IPS-18c (cell line): ENCODE results near the gene TAF10.

Source experiments
- H3K4me3 ChIP-seq: 2 replicates; pipeline ENCODE4 v1.7.0; 2013; ENCODE audit warnings: low read depth, mild to moderate bottlenecking, low read length, moderate library complexity; ENCODE audit not compliant: insufficient read depth
- H3K9me3 ChIP-seq: one replicate; pipeline ENCODE4 v1.6.1; 2013; ENCODE audit warnings: mild to moderate bottlenecking, low read length, moderate library complexity; ENCODE audit not compliant: control insufficient read depth, insufficient read depth

TAF10 gene

DNA sequence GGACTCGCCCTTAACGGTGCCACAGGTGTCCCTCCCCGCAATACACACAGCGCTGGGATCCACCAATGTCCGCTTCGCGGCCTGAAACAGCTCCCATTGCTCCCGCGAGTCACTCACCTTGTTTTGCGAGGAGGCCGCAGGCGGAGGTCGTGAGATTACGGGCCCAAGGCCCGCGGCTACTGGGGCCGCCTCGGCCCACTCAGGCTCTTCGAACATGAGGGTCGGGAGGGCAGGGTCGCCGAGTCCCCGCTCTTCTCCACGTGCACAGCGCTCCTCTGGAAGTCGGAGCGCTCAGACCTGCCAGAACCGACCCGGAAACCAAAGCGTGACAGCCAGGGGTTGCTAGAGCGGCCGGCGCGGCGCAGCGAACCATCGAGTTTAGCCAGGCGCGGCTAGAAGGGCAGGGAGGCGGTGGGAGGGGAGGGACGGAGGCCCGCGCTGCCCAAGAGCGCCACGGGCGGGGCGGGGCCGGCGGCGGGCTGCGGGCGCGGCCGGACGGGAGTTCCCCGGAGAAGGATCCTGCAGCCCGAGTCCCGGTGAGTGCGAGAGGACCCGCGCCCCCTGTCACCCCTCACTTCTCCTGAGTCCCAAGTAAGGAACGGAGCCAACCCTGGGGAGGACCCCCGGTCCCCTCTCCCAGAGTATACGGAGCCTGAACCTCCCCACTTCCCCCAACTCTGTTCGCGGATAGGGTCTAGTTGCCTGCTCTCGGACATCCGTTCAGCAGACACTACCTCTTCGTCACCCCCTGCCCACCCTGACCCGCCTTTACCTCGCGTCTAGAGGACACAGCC, 8.5 kb downstream of the TAF10 start, which contains the start of the genes ILK and RRP8:
ILK (plus strand) TSS at position 488 of the 794 bp plus-strand sequence. CDS start 498 bp downstream, outside the sequence.
RRP8 (minus strand) TSS at position 330 of the 794 bp plus-strand sequence; CDS start at position 216, 114 bp downstream.
- Histone ChIP-seq H3K4me3 (peak within 1 kb of the TSS; percentile 96), H3K9me3 (no peaks in the 10 kb centered on the region)

DNA sequence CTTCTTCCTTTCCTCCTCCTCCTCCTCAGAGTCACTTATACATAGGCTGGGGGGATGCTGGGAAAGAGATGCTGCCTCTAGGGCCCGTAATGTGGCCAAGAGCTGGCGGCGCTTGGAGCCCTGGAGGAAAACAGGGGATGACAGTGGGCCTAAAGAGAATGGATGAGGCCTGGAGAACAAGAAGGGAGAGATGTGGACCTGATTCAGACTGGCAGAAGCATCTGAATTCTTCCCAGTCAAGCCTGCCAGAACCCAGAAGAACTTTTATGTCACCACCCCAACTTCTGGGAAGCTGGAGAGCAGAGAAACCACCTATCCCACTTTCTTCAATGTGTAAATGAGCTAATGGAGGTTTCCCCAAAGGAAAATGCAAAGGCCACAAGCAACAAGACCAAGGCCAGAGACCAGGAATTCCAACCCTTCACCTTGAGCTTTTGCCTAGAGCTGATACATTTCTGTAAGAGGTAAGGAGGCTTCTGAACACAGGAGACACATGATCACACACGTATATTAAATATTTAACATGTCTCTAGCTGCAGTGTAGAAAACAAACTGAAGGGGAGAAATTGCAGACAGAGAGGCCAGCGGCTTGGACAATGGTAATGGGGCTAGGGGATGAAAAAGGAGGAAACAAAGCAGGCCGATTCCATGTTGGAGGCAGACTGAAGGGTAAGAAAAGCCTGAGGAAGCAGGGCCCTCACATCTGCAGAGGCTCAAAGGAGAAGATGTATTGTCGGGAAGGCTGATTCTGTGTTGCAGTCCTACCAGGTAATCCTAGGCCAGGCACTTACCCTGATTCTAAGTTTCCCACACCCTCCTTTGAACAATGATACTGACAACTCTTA, 9.7 kb downstream of the TAF10 start:
- H3K4me3 ChIP-seq = peak overlapping the region; percentile 96
- H3K9me3 ChIP-seq = no peaks in the 10 kb centered on the region

DNA sequence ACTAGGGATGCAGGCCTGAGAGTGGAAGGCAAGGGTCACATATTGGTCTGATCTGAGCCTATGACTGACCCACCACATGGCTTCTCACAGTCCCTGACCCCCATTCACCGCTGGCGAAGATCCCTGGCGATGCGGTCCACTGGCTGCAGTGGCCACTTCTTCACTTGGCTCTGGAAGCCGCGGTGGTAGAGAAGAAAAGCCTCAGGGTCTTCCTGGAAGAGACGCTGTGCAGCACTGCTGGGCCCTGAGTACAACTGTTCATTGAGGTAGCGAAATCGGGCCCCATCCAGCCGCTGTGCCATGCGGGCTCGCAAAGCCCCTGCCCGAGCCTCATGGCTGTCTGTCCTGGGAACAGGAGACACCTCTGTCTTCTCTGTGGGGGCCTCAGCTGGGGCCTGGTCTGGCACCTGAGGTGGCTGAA, 11.0 kb downstream of the TAF10 start:
- Histone ChIP-seq H3K9me3 (no peaks in the 10 kb centered on the region), H3K4me3 (no peak overlapping the region)

DNA sequence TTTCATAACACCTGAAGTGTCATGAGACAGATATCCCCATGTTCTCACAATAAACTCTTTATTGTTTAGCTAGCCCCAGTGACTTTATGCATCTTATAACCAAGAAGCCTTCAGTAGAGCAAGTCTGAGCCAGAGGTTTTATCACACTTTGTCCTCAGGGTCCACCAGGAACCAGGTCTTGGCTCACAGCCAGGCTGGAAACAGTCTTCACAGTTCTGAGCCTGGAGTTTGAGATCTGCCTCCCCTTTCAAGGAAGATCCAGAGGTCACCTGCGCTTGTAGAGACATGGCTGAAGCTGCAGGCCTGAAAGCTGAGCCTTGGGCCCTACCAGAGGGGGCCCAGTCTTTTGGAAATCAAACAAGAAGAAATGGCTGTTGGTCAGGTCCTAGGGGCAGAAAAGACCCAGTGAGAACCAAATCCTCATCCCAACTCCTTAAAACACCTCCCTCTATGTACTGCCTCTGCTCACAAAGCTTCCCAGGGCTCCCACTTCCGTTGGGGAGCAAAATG, 12.1 kb downstream of the TAF10 start:
- H3K4me3 ChIP-seq = no peak overlapping the region
- no peaks in the 10 kb centered on the region for H3K9me3 ChIP-seq

DNA sequence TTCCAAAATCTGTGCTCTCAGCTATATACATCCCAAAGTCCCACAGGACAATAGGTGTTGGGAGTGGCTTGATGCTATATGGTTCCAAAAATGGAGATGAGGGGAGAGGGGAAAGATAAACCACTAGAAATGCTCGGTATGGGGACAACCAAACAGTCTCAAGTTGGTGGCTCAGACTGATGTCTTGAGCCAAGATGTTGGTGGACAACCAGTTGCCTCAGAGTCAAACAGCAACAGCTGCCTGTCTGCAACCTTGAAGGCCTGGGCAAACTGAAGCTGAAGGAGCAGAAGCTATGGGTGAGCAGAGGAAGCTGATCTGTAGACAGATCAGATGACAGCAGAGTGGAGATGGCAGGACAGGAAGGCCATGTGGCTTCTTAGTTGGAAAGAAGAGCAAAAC, 12.6 kb downstream of the TAF10 start:
- no peak overlapping the region for H3K4me3 ChIP-seq
- H3K9me3 ChIP-seq = no peaks in the 10 kb centered on the region

DNA sequence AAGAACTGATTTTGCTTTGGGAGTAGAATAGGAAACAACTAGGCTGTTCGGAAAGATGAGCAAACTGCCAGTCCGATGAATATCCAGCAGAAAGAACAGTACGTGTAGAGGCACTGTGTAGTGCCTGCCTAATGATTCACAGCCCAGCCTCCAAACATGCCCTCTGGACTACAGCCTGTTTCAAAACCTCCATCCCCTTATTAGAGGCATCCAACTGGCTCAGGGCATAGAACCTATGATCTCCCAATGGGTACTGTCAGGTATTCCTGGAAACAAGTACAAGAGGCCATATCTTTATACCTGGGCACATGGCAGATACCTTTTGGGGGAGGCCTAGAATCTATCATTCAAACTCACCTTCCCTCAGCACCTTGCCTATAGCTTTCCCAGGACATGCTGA, 13.5 kb downstream of the TAF10 start:
- no peak overlapping the region for H3K4me3 ChIP-seq
- H3K9me3 ChIP-seq = no peaks in the 10 kb centered on the region

DNA sequence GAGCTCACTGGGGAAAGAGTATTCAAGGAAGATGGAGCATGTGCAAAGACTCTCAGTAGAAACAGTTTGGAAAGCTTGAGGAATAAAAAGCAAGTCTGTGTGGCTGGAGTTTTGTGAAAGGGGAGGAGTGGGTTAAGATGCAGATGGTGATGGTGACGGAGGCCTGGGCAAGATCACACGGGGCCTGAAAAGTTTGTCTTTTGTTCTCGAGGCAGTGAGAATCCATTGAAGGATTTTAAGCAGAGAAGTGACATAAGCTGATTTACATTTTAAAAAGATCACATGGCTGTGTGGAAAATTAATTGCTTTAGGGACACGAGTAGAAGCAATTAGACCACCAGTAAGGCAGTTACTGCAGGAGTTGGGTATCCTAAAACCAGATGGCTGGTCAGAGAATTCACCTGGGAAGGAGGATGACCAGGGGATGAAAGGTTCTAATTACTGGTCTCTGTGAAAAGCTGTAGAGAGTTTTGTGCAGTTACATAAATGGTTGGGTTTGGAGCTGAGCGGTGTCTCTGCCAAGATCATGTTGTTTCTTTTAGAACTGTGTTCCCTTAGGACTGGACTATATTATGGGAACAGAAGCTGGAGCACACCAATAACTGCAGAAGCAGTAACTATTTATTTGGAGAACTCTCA, 15.7 kb downstream of the TAF10 start:
- Histone ChIP-seq H3K4me3 (no peak overlapping the region), H3K9me3 (no peaks in the 10 kb centered on the region)

DNA sequence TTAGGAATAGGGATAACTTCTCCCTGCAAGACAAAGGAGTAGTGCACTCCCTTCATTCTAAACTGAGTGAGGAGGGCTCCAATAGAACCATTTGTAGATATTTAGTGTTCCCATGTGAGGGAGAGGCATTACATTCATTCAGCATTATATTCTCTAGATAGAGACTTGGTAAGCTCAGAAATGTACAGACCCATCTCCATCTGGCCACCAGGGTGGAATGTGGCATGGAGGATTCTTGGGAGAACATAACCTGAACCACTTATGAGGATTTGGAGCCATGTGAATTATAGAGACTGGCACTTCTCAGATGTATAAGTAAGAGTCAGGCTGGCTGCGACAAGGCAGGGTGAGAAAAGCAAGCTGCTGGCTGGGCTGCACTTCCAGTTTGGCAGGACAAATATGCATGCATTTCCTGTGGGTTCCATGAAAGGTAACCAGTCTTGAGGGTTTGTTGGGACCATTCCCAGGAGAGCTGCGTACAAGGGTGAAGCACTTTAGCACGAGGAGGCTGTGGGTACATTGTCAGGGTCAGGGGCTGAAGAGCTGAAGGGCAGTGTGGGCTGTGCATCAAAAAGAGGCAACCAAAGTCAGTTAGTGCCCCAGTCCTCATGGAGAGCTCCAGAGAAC, 17.8 kb downstream of the TAF10 start:
- no peak overlapping the region for H3K4me3 ChIP-seq

DNA sequence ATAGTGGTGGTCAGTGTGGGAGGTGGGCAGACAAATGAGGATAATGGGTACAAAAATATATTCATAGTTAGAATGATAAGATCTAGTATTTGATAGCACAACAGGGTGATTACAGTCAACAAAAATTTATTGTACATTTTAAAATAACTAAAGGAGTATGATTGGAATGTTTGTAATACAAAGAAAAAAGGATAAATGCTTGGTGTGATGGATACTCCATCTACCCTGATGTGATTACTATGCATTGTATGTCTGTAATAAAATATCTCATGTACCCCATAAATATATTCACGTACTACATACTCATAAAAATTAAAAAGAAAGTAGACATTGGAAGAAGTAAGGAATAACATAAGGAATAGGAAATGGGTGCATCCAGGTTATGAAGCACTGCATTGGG, 24.0 kb downstream of the TAF10 start:
- Histone ChIP-seq H3K9me3 (peaks cover 2% of the 10 kb centered on the region), H3K4me3 (no peak overlapping the region)

More for the DNA sequence above, 17.8 kb downstream of the TAF10 start:
- H3K9me3 ChIP-seq = no peaks in the 10 kb centered on the region

DNA sequence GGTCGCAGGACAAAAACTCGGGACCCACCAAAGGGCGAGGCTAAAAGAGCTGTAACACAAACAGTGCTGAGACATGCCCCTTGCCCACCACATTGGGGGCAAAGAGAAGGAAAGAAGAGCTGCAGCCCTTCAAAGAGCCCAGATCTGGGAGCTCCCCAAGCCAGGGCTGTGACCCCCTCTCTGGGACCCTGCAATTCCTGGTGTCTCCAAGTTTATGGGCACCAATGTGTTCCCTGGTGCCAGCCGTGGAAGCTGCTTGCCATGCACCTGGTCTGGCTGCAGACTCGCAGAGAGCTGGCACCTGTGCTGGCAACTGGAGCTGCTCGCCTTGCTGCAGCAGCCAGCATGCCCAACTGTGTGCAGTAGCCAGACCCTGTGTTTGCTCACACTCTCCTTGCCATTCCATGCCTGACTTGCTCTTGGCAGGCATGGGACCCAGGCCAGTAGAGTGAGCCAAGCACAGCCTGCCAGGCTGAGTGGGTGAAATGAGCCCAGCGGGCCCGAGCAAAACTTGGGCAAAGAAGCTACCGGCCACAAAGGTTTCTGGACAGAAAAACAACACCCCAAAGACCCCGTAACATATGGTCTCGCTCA, 24.6 kb downstream of the TAF10 start:
- H3K4me3 ChIP-seq = no peak overlapping the region
- peaks cover 2% of the 10 kb centered on the region for H3K9me3 ChIP-seq

DNA sequence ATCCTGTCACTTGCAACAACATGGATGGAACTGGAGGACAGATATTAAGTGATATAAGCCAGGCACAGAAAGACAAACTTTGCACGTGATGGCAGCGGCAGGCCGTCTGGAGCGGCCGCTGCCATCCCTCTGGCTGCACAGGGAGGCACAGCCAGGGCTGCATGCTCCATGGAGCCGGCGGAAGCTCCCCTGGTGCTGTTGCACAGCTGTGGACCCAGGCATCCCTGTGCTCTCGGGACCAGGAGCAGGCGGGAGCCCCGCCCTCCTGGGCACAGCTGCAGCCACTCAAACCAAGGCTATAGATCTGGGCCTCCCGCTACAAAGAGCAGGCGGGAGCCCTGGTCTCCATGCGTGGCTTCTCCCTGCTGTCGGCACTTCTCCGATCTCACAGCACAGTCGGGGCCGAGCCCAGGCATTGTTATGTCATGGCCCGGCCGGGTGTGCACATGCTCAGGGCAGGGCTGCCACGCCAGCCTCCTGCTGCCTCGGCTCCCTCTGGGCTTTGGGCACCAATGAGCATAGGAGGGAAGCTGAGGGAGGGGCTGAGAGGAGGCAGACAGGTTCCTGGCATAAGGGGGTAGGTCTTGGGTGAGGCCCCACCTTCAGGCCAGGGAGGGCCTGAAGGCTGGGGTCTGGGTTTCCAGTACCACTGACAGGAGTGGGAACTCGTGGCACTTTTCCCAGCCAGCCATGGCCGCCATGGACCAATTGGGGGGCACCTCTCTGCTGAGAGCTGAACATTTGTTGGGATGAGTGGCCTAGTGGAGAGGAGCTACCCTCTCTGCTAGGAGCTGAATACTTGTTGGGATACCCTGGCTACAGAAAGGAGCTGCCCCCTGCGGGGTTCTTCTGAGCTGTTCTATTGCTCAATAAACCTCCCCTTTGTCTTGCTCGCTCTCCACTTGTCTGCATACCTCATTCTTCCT, 25.3 kb downstream of the TAF10 start:
- H3K4me3 ChIP-seq = no peak overlapping the region
- peaks cover 2% of the 10 kb centered on the region for H3K9me3 ChIP-seq

DNA sequence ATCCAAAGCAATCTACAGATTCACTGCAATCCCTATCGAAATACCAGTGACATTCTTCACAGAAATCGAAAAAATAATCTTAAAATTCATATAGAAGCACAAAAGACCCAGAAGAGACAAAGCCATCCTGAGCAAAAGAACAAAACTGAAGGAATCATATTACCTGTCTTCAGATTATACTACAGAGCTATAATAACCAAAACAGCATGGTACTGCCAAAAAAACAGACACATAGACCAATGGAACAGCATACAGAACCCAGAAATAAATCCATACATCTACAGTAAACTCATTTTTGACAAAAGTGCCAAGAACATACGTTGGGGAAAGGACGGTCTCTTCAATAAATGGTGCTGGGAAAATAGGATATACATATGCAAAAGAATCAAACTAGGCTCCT, 27.5 kb downstream of the TAF10 start:
- H3K4me3 ChIP-seq = no peak overlapping the region

DNA sequence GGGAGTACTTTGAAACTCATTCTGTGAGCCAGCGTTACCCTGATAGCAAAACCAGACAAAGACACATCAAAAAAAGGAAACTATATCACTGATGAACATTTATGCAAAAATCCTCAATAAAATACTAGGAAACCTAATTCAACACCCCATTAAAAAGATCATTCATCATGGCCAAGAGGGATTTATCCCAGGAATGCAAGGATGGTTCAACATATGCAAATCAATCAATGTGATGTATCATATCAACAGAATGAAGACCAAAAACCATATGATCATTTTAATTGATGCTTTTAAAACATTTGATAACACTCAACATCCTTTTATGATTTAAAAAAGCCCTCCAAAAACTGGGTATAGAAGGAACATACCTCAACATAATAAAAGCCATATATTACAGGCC, 28.4 kb downstream of the TAF10 start:
- Histone ChIP-seq H3K9me3 (peaks cover 2% of the 10 kb centered on the region), H3K4me3 (no peak overlapping the region)

More for the DNA sequence above, 27.5 kb downstream of the TAF10 start:
- peaks cover 2% of the 10 kb centered on the region for H3K9me3 ChIP-seq

DNA sequence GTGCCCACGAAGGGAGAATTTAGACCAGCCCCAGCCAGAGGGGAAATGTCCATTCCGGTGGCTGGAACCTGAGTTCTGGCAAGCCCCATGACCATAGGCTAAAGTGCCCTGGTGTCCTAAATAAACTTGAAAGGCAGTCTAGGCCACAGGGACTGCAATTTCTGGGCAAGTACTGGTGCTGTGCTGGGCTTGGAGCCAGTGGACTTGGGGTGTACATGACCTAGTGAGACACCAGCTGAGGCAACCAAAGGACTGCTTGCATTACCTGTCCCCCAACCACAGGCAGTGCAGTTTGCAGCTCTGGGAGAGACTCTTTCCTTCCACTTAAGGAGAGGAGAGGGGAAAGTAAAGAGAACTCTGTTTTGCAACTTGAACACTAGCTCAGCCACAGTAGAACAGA, 32.3 kb downstream of the TAF10 start:
- no peak overlapping the region for H3K4me3 ChIP-seq
- H3K9me3 ChIP-seq = no peaks in the 10 kb centered on the region

DNA sequence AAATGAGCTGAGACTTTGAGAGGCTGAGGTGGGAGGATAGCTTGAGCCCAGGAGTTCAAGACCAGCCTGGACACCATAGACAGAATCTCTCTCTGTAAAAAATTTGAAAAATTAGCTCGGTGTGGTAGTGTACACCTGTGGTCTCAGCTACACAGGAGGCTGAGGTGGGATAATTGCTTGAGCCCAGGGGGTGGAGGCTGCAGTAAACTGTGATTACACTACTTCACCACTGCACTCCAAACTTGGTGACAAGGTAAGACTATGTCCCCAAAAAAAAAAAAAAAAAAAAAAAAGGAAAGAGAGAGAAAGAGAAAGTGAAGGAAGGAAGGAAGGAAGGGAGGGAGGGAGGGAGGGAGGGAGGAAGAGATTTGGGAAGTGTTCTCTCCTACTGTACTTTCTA, 33.9 kb downstream of the TAF10 start:
- no peak overlapping the region for H3K4me3 ChIP-seq
- H3K9me3 ChIP-seq = no peaks in the 10 kb centered on the region
